Right lobe of liver (tissue), 6 donors: ENCODE results near the gene RHOD. TPM values are rescaled to one million over a fixed set of nuclear protein-coding genes. Genes with fewer than 3 reads are reported as not detected.

ENCODE experiments used
- ATAC-seq, 4 donors: fragments of 200-7000 bp; cut with Tn5 transposase; one replicate each; pipeline ENCODE4 v1.9.1; 2020; ENCODE audit warnings: mild to moderate bottlenecking in 4 of 4, moderate library complexity in 4 of 4
- DNase-seq, 3 donors: peaks; one replicate each; pipeline ENCODE4 v3.0.0-alpha.2; 2020
- H3K27ac ChIP-seq, 3 donors: fragments of 200-600 bp; one replicate each; pipeline ENCODE4 v1.8.0; 2022
- H3K27me3 ChIP-seq, 2 donors: fragments of 200-600 bp; one replicate each; pipeline ENCODE4 v1.8.0; 2022
- H3K36me3 ChIP-seq, 4 donors: fragments of 200-600 bp; sonication (generic) in 1 of 4; one replicate each; pipeline versions ENCODE4 v1.5.1 to v1.8.0; 2017 to 2022; ENCODE audit warnings: control low read depth in 1 of 4
- H3K4me1 ChIP-seq, 4 donors: fragments of 200-600 bp; sonication (generic) in 1 of 4; one replicate each; pipeline versions ENCODE4 v1.5.1 to v1.8.0; 2017 to 2022; ENCODE audit warnings: control low read depth in 1 of 4
- H3K4me3 ChIP-seq, 3 donors: fragments of 200-600 bp; one replicate each; pipeline ENCODE4 v1.8.0; 2022
- H3K9me3 ChIP-seq, 4 donors: fragments of 200-600 bp; sonication (generic) in 1 of 4; one replicate each; pipeline versions ENCODE4 v1.5.1 to v1.8.0; 2017 to 2022; ENCODE audit warnings: control low read depth in 1 of 4
- CTCF ChIP-seq, 4 donors: fragments of 200-600 bp in 3 of 4; fragments of 450-650 bp in 1 of 4; IDR thresholded peaks; one replicate each; pipeline versions ENCODE4 v1.5.1 to v1.8.0; 2016 to 2022; ENCODE audit warnings: antibody characterized with exemption in 4 of 4, mild to moderate bottlenecking in 2 of 4
- POLR2A ChIP-seq: fragments of 450-650 bp; IDR thresholded peaks from one replicate; pipeline ENCODE4 v1.6.1; 2017; ENCODE audit warnings: antibody characterized with exemption, mild to moderate bottlenecking
- WGBS: methylation state at CpG from one replicate; pipeline ENCODE4 v1.1.6; 2018; ENCODE audit warnings: low coverage, low lambda C conversion rate; ENCODE audit not compliant: insufficient coverage; ENCODE audit errors: missing lambda C conversion rate; 5-methylcytosine and 5-hydroxymethylcytosine counted together
- intact Hi-C, 2 donors: fragments of 100-400 bp; cut with DNase I; formaldehyde crosslinking; loops; one replicate each; pipeline versions ENCODE4 v1.11.2 to v1.14.1; 2022
- microRNA-seq, 2 donors: library from miRNA; unstranded; fragments of <30 nt; microRNA quantifications; one replicate each; pipeline ENCODE4, GENCODE V29; 2019 to 2020
- total RNA-seq, 6 experiments: library from RNA; depleted of rRNA in 2 of 6; stranded (reverse); fragments of >200 nt in 2 of 6; fragmentation: NEBNext Ultra II Directional in 3 of 6; extraction: Animal tissue kit (Norgen Biotek cat#: 25700) in 3 of 6; gene quantifications; one replicate each; pipeline versions ENCODE4 v1.1.0 to v1.2.4, GENCODE V29; 2016 to 2023
- donor health status: DM: no; HTN: yes; CAD: no.
- donor health status: DM: no; HTN: no; CAD: no.
- donor health status: DM: no; HTN: no; CAD: no.
- donor health status: DM: no; HTN: yes; CAD: no.
- donor health status: DM: no; HTN: yes; CAD: no.

The RHOD gene
- total RNA-seq, 6 experiments from 2014 or later: 17.8 to 106 (median 47.3) TPM

- Histone ChIP-seq H3K4me3 (peak overlapping the region; percentile 75 to 86 (median 85)), H3K27me3 (no peaks in the 10 kb centered on the region), H3K9me3 (no peaks in the 10 kb centered on the region), H3K27ac (peak overlapping the region; percentile 92 to 99 (median 95)), H3K36me3 (peaks cover 0 to 4% (median 0%) of the 10 kb centered on the region in 4 donors), H3K4me1 (peaks cover 0 to 34% (median 2%) of the 10 kb centered on the region in 4 donors)
- DNase-seq (peak in 1 of 3 donors; percentile 6), ATAC-seq (no peak)
- intact Hi-C loops: loop anchor here in 1 of 2 donors (10.0 kb wide), 1 partner anchor 54 kb away; no protein-coding TSS in a partner anchor
- TF ChIP-seq POLR2A: no peak
- no peak for TF ChIP-seq CTCF (IDR thresholded peaks at IDR 0.05)
- 0% methylated on average over 12 of the region's 12 CpGs for WGBS
These were observed 63.8 kb downstream of the RHOD start for GRCh38 chr11:67120456-67120855.

- Histone ChIP-seq H3K27me3 (no peaks in the 10 kb centered on the region), H3K4me1 (peaks cover 0 to 29% (median 2%) of the 10 kb centered on the region in 4 donors), H3K4me3 (peak overlapping the region; percentile 75 to 86 (median 85)), H3K36me3 (peaks cover 0 to 8% (median 0%) of the 10 kb centered on the region in 4 donors), H3K9me3 (no peaks in the 10 kb centered on the region), H3K27ac (peak overlapping the region; percentile 92 to 99 (median 95))
- intact Hi-C loops: loop anchor here in 1 of 2 donors (10.0 kb wide), 1 partner anchor 54 kb away; no protein-coding TSS in a partner anchor
- TF ChIP-seq CTCF (IDR thresholded peaks at IDR 0.05) (no peak), POLR2A (peak; percentile 41)
- peak in 1 of 3 donors; percentile 6 for DNase-seq
- WGBS: 8% methylated on average over 9 of the region's 9 CpGs
- ATAC-seq: peak in 2 of 4 donors; percentile 3 to 17
These were observed 64.4 kb downstream of the RHOD start for GRCh38 chr11:67120881-67121710.

Small RNA genes within 50 kb of the gene (microRNA-seq; reads per million reads assigned to microRNA genes)
- 0 reads per million in 2 donors for gene MIR6860

Other genes starting within 250 kb of the RHOD start
- 1 to 10 TPM; 3.1 to 7.7 (median 4.5) TPM for gene RCE1, start 213.4 kb upstream of the RHOD start, total RNA-seq
- 1 to 10 TPM in 3 of 6 experiments, under 1 TPM in 3; 0.48 to 4.7 (median 1.1) TPM for gene LRFN4, start 199.8 kb upstream of the RHOD start, total RNA-seq
- gene PC, start 98.5 kb upstream of the RHOD start, total RNA-seq: 100 to 1,000 TPM; 265 to 457 (median 317) TPM
- not detected for gene C11orf86, start 81.5 kb upstream of the RHOD start, total RNA-seq
- 10 to 100 TPM in 4 of 6 experiments, 1 to 10 TPM in 2; 1.8 to 35.3 (median 14.2) TPM for gene SYT12, start 33.7 kb upstream of the RHOD start, total RNA-seq
- 10 to 100 TPM; 23.8 to 37.1 (median 33.4) TPM for gene KDM2A, start 62.4 kb downstream of the RHOD start, total RNA-seq
- 10 to 100 TPM; 24.5 to 43.9 (median 28.5) TPM for gene GRK2, start 209.6 kb downstream of the RHOD start, total RNA-seq
- 10 to 100 TPM in 4 of 6 experiments, 1 to 10 TPM in 2; 7.7 to 14.1 (median 10.4) TPM for gene ANKRD13D, start 232.5 kb downstream of the RHOD start, total RNA-seq
- gene SSH3, start 246.7 kb downstream of the RHOD start, total RNA-seq: 10 to 100 TPM; 10.9 to 17.9 (median 14.5) TPM